Activated effector memory CD4-positive, alpha-beta T cell treated with Interleukin-2 at 50 U/mL for 16 hours (primary cell): Measurements from ENCODE around the gene ABL2.

ENCODE experiments used
- DNase-seq: peaks from one replicate; pipeline ENCODE4 v3.0.0-alpha.2; 2020

The ABL2 gene

DNA sequence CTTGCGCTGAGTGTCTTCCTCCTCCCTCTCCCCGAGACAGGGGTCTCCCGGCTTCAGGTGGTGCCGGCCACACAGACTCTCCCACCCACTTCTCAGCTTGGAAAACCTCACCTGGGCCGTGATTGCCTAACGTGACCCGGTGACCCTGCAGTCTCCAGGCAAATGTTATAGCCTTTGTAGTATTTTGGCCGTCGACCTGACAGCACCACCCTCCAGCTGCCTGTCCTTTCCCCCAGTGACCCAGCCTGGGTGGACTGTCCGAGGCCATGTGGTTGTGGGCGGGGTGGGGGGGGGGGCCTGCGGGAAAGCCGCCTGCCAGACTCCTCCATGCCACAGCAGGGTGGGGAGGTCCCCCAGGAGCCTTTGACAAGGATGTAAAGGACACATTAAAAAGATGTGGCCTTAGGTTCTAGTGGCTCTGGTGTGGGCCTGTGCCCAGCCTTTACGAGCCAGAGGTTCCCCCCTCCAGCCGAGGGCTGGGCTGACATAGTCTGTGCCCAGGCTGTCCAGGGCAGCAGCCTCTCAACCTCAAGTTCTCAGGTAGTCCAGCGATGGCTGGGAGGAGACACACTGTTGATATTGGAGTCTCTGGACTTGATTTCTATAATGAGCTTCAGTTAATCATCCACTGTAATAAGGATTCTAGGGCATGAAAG lies 139.5 kb downstream of the ABL2 start:
- DNase-seq, result no peak

DNA sequence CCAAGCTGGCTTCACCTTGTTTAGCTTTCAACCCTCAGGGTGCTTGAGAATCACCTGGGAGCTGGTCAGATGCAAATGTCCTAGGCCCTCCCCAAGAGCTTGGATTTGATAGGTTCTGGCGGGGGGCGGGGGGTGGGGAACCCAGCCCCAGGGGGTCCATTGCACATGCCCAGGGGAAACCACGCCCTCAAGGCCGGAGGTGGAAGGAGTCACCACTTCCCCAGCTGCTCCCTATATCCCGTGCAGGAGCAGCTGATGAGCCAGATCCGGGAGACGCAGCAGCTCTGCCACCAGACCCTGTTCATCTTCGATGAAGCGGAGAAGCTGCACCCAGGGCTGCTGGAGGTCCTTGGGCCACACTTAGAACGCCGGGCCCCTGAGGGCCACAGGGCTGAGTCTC lies 141.8 kb downstream of the ABL2 start:
- no peak for DNase-seq

DNA sequence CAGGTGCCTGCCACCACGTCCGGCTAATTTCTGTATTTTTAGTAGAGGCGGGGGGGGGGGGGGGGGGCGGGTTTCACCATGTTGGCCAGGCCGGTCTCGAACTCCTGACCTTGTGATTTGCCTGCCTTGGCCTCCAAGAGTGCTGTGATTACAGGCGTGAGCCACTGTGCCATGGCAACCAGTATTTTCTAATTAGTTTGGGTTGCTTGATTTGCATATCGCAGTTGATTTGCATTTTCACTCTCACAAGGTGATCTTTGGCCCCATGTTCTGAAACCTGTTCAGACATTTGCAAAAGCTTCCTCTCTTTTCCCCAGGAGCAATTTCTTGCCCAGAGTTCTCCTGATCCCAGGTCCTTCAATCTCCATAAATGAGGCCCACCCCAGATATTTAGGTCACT lies 145.9 kb downstream of the ABL2 start:
- DNase-seq, result no peak

DNA sequence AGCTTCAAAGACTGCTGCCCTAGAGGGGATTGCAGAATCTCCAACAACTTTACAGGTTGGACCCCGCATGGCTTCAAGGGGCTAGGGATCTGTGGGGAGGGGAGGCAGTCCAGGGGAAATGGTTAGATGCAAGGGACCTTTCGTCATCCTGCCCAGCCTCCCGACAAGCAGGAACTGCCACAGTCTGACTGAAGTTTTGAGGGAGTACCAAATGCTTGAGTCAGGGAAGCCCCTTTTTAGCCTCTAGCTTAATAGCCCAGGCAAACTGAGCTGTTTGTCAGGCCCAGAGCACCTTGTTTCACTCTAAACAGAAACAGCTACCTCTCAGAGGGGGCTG lies 146.5 kb downstream of the ABL2 start:
- DNase-seq, result no peak

DNA sequence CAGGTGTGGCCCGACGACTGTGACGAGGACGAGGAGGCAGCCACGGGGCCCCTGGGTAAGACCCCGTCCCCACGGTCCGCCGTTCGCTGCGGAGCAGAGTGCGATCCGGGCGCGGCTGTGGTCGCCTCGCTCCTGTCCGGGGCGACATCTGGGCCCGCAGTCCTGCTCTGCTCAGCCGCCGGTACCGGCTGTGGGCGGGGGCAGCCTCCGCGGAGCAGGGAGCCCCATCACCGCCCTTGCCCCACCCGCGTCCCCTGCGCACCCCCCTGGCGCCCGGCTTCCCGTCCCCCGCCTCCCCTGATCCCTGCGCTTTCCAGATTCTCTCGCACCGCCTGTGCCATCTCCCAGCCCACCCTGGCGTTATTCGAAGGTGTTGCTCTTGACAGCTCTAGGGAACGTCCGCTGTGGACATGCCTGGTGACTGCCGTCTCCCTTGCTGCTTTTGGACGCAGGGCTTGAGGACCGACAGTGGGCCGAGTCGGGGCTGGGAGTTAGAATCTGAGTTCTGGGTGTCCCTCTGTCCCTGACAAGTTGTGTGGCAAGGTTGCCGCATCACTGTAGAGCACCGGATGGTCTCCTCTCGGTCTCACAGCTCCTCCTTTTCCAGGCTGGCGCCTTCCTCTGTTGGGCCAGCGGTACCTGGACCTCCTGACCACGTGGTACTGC lies 147.0 kb downstream of the ABL2 start:
- DNase-seq, result peak; percentile 11

DNA sequence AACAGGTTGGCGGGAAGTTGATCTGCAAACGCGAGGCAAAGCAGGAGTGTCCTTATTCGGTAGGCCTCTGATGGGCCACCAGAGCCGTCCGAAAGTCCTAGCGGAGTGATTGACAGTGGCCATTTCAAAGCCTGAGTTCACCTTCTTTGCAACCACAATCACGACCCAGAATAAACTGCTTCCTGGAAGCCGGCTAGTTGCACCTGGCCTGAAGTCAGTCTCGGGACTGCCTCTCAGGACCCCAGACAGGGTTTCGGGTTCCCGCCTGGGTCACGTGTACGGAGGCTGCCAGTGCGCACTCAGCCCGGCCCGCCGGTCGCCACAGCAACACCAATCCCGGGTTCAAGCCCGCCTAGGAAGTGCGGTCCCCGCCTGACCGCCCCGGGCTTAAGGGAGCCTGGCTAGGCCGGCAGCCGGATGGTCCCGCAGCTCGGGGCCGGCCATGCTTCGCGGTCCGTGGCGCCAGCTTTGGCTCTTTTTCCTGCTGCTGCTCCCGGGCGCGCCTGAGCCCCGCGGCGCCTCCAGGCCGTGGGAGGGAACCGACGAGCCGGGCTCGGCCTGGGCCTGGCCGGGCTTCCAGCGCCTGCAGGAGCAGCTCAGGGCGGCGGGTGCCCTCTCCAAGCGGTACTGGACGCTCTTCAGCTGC lies 147.7 kb downstream of the ABL2 start, which contains the start of gene TOR3A:
TOR3A (plus strand) TSS at position 384 of the 646 bp plus-strand sequence; CDS start at position 443, 59 bp downstream.
- DNase-seq, result peak; percentile 72

DNA sequence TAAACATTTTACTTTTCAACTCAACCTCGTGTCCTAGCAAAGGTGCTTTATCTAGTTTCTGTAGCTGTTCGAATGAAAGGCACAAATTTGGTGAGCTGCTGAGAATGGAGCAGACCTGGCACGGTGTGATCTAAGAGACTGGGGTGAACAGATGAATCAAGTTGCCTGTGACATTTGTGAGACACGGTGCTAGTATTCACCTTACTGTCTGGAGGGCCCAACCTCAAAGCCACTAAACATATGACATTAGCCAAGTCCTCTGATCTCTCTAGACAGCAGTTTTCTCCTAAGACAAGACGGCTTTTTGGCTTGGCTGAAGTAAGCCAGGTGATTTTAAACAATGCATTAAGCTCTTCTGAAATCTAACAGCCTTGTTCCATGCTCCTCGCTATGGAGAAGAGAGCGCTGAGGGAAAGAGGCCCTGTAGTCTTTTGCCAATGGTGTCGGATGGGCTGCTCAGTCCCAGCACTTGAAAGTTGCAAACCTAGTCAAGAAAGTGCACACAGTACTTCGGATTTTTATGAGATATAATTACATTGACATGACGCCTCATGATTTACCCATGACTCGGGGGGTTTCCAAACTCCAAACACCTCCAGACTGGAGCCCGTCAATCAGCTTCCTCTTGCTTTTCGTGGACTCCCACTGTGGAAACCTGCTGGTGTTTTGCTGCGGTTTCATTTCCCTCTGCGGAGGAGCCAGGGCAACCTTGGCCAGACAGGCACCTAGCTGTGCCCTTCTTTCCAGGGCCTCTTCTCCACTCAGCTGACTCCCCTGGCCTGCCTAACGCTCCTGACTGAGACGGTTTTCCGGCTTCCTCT lies 148.4 kb downstream of the ABL2 start:
- DNase-seq, result no peak

DNA sequence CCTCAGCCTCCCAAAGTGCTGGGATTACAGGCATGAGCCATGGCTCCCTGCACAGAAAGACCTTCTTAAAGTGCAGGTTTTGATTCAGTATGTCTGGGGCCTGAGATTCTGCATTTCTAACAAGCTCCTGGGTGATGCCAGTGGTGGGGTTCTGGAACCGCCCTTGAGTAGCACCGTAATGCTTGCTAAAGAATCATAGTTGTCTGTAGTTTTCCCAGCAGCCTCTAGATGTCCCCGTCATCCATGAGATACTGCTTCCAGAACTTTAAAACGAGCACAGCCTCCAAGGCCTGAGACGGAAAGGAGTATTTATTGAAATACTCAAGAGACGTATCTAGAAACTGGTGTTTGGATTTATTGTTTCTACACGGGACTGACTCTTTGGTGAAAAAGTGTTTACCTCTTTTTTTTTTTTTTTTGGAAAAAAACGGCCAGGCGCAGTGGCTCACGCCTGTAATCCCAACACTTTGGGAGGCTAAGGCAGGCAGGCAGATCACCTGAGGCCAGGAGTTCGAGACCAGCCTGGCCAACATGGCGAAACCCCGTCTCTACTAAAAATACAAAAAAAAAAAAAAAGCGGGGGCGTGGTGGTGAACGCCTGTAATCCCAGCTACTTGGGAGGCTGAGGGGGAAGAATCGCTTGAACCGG lies 150.2 kb downstream of the ABL2 start:
- peak; percentile 8 for DNase-seq

DNA sequence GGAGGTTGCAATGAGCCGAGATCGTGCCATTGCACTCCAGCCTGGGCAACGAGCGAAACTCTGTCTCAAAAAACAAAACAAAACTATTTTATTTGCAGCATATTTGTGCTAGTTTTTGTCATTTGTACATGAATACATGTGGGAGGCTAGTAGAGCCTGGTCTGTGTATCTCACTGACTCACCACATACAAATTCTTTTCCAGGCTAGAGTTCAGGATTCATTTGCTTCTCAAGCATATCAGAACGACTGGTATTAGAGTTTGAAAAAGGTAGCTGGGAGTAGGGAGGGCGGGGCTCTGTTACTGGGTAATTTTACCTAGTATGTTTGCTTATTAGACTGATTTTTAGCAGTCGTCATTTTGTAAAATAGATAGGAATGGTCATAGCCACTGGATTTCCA lies 152.1 kb downstream of the ABL2 start:
- DNase-seq, result no peak

DNA sequence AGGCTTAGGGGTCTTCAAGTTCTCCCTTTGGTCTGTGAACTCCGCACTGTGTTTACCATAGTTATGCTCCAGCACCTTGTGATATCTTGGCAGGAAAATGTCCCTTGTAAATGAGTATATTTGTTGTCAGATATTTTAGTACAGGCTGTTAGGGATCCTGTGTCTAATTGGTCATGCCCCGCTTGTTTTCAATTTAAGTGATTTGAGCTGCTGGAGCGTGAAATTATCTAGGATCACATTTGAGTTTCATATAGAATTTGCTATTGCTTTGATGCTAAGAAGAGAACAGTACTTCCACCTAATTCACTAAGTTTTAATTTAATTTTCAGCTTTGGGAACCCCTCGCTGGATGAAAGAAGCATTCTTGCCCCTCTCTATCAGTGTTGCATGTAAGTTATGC lies 163.0 kb downstream of the ABL2 start:
- no peak for DNase-seq

DNA sequence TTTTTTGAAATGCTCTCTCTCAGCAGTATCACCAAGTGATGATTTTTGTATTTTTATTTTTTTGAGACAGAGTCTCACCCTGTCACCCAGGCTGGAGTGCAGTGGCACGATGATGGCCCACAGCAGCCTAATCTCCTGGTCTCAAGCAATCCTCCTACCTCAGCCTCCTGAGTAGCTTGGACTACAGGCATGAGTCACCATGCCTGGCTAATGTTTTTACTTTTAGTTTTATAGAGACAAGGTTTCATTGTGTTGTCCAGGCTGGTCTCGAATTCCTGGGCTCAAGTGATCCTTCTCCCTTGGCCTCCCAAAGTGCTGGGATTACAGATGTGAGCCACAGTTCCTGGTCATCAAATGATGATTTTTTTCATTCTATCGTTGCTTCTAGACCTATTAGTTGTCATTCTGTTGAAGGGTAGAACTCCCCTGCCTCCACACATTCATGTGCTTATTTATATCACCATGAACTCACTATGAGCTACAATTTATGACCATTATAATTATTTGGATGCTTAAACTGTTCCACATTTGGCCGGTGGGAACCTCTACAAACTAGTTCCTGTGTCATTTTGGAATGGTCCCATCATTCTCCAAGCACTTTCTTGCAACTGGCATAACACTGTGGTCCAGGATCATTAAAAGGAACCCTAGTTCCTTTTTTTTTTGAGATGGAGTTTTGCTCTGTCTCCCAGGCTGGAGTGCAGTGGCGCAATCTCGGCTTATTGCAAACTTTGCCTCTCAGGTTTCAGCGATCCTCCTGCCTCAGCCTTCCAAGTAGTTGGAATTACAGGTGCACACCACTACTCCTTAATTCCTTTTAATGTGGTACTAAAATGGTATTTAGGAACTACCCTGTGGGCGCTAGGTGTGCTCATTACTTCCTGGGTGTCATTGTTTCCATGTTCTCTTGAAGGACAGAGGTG lies 167.9 kb downstream of the ABL2 start:
- no peak for DNase-seq

DNA sequence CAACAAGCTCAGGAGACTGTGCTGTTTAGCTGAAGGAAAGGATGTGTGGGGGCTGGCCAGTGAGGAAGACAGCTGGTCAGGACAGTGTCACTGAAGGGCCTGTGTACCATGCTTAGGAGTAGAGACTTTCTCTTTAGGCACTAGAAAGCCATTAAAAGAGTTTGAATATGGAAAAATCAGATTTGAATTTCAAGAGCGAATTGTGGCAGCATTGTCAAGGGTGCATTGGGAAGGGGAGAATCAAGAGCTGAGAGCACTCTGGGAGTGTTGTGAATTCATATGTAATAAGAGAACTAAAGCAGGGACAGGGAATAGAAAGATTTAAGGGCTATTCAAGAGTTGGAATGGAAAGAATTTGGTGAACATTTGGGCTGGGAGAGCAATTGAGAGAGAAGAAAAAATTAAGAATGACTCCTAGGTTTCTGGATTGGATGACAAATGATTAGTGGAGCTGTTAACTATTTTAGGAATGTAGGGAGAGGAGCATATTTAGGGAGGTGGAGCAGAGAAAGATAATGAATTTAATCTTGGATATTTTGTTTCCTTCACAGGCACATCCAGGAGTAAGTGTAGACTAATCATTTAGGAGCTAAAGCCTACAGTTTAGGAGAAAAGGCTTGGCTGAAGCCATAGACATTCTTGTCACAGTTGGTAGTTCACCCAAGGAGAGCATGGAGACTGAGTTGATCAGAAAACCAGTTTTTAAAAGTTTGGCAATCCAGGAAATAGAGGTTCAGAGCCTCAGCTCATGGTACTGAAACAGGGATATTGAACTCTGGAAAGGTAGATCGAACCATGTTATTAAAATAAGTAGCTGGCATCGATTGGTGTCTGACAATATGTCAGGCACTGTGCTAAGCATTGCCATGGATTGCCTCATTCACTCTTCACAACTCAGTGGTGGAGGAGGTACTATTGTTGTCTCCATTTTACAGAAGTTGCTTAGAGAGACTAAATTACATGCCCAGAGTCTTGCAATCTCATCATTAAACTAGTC lies 170.7 kb downstream of the ABL2 start:
- DNase-seq, result no peak

DNA sequence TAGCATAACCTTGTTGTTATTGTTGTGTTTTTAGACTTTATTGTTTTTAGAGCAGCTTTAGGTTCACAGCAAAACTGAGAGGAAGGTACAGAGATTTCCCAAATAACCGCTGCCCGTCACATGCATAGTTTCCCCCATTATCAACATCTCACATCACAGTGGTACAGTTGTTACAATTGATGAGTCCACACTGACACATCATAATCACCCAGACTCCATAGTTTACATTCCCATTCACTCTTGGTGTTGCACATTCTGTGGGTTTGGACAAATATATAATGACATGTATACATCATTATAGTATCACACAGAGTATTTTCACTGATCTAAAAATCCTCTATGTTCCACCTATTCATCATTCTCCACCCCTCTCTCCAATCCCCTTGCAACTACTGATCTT lies 173.5 kb downstream of the ABL2 start:
- no peak for DNase-seq

DNA sequence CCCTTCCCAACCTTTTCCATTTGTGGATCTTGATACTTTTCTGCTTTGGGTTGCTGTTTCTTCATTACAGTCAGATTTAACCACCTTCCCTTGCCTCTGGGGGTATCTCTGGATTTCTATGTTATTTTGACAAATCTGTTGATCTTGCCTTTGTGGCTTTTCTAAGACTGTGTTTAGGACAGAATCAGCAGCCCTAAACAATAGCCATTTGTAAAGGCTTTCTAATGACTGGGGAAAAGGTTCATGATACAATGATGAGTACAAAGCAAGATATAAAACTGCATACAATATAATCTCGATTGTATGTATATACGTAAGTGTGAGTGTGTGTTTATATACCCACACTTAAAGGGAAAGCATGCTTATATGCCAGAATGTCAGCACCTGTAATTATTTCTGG lies 176.0 kb downstream of the ABL2 start:
- DNase-seq, result no peak

DNA sequence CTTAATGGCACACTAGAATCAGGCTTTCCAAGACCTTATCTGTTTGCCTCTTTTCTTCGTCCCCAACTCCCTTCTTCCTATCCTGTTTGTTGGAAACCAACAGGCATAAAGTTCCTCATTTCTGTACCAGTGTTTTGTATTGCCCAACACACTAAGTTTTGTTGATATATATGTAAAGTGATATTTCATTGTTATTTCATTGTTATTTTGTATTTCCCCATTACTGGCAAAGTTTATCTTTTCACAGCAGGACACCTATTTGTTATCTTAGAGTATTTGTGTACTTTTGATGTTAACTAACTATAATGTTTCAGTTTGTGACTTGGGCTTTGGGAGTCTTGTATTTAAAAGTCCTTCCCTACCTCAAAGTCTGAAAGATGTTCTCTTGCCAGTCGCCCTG lies 176.7 kb downstream of the ABL2 start:
- no peak for DNase-seq
